Mucosa of rectum (tissue), 2 donors: ENCODE results near the gene SACS.

Source experiments
- H3K27ac ChIP-seq, 2 donors: one replicate each; pipeline ENCODE4 v1.7.0; 2013; ENCODE audit warnings: inconsistent platforms in 2 of 2, low read depth in 2 of 2, low read length in 2 of 2
- H3K27me3 ChIP-seq, 2 donors: one replicate each; pipeline ENCODE4 v1.7.0; 2013; ENCODE audit warnings: low read length in 2 of 2; ENCODE audit not compliant: control insufficient read depth in 2 of 2, insufficient read depth in 2 of 2
- H3K36me3 ChIP-seq, 2 donors: one replicate each; pipeline ENCODE4 v1.7.0; 2013; ENCODE audit warnings: low read length in 2 of 2; ENCODE audit not compliant: control insufficient read depth in 2 of 2, insufficient read depth in 2 of 2
- H3K4me1 ChIP-seq, 2 donors: one replicate each; pipeline ENCODE4 v1.7.0; 2013; ENCODE audit warnings: low read length in 2 of 2, mild to moderate bottlenecking in 1 of 2; ENCODE audit not compliant: control insufficient read depth in 2 of 2, insufficient read depth in 2 of 2
- H3K4me3 ChIP-seq, 2 donors: one replicate each; pipeline ENCODE4 v1.7.0; 2013; ENCODE audit warnings: low read length in 2 of 2
- H3K9ac ChIP-seq, 2 donors: one replicate each; pipeline ENCODE4 v1.7.0; 2013; ENCODE audit warnings: low read length in 2 of 2, low read depth in 1 of 2, mild to moderate bottlenecking in 1 of 2
- H3K9me3 ChIP-seq, 2 donors: one replicate each; pipeline ENCODE4 v1.7.0; 2013; ENCODE audit warnings: low read length in 2 of 2; ENCODE audit not compliant: control insufficient read depth in 2 of 2
- donor health status: healthy.
- donor health status: Normal muscosa, but diverticular disease.

SACS gene

GRCh38 chr13:23372264-23372906, 61.1 kb downstream of the SACS start:
- H3K4me1 ChIP-seq, result peaks cover 0 to 9% of the 10 kb centered on the region in 2 donors
- H3K9me3 ChIP-seq, result no peaks in the 10 kb centered on the region
- no peak overlapping the region for H3K27ac ChIP-seq
- H3K27me3 ChIP-seq, result no peaks in the 10 kb centered on the region
- H3K36me3 ChIP-seq, result no peaks in the 10 kb centered on the region
- no peak overlapping the region for H3K4me3 ChIP-seq
- no peak overlapping the region for H3K9ac ChIP-seq

DNA sequence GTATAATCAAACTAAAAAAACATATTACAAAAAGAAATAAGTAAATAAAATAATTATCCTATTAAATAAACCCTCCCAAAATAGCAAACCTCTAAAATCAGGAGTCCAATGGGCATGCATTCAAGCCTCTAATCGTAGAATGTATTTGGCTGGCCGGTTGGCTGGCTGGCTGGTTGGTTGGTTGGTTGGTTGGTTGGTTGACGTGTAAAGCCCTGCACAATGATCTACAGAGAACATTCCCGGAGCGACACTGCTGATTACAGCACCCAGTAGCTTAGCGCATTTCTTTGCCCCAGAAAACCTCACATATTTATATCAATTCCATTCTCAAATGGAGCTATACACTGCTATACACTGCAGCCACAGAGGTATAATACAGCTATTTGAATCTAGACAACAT, 65.6 kb downstream of the SACS start:
- H3K36me3 ChIP-seq, result peaks cover 6 to 14% of the 10 kb centered on the region in 2 donors
- H3K9ac ChIP-seq, result no peak overlapping the region
- no peak overlapping the region for H3K27ac ChIP-seq
- H3K4me1 ChIP-seq, result peaks cover 0 to 6% of the 10 kb centered on the region in 2 donors
- no peaks in the 10 kb centered on the region for H3K27me3 ChIP-seq
- H3K9me3 ChIP-seq, result no peaks in the 10 kb centered on the region
- H3K4me3 ChIP-seq, result no peak overlapping the region

DNA sequence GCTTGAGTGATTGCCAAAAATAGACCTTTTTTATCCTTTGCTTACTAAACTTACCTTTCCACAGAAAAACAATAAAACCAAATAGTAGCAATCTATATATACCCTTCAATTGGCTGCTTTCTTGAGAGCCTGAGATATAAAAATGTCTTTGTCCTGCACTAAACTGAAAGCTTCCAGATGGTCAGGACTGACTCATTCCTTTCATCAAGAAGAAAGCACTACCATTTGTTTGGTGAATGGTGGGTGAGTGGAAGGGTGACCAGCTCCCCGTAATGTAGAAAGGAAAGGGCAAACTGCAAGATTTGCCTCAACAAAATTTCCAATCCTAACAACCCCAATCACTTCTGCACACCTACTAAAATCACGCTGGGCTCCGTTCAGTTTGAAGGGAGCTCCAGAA, 67.8 kb downstream of the SACS start:
- H3K9ac ChIP-seq, result no peak overlapping the region
- peaks cover 6 to 16% of the 10 kb centered on the region in 2 donors for H3K36me3 ChIP-seq
- H3K4me3 ChIP-seq, result no peak overlapping the region

GRCh38 chr13:23359882-23360281, 73.6 kb downstream of the SACS start:
- no peaks in the 10 kb centered on the region for H3K27me3 ChIP-seq
- no peaks in the 10 kb centered on the region for H3K4me1 ChIP-seq
- H3K9me3 ChIP-seq, result no peaks in the 10 kb centered on the region
- H3K27ac ChIP-seq, result no peak overlapping the region
- peaks cover 2 to 12% of the 10 kb centered on the region in 2 donors for H3K36me3 ChIP-seq
- no peak overlapping the region for H3K4me3 ChIP-seq
- no peak overlapping the region for H3K9ac ChIP-seq

More for the DNA sequence above, 67.8 kb downstream of the SACS start:
- H3K27me3 ChIP-seq, result no peaks in the 10 kb centered on the region
- H3K4me1 ChIP-seq, result no peaks in the 10 kb centered on the region
- no peaks in the 10 kb centered on the region for H3K9me3 ChIP-seq
- H3K27ac ChIP-seq, result no peak overlapping the region

DNA sequence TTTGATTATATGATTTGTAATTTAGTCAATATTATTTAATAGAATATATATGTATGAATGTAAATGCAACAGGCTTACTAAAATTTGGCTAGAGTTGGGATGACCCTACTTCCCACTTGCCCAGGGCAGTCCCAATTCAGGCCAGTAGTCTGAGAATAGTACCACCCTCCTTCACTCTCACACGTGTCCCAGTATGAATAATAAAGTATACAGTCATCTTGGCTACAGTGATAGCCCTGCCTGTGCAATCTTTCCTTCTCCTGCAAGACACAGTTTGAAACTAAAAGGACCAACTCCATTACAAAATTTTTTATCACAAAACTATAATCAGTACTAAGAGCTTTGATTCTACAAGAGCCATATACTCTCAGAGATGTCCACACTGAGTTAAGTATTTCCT, 76.2 kb downstream of the SACS start:
- no peak overlapping the region for H3K9ac ChIP-seq
- no peak overlapping the region for H3K27ac ChIP-seq
- no peak overlapping the region for H3K4me3 ChIP-seq
- no peaks in the 10 kb centered on the region for H3K9me3 ChIP-seq
- no peaks in the 10 kb centered on the region for H3K27me3 ChIP-seq
- peaks cover 2 to 11% of the 10 kb centered on the region in 2 donors for H3K36me3 ChIP-seq
- H3K4me1 ChIP-seq, result no peaks in the 10 kb centered on the region

DNA sequence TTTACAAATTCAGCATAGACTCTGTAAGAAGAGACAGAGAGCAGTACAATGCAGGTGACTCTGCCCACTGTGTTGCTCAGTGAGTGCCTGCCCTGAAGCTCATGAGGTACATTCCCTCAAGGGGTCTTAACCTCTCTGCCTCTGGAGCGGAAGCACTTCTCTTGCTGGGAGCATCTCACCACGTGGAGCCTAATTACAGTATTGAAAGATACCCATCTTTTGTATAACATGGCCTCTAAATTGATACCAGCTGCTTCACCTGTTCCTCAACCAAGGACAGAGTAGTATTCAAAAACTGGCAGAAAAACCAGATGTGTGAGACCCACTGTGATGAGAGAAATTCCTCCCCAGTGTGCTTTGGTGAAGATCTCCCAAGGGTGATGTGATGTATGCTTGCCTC, 77.1 kb downstream of the SACS start:
- no peak overlapping the region for H3K9ac ChIP-seq
- H3K27me3 ChIP-seq, result no peaks in the 10 kb centered on the region
- H3K4me1 ChIP-seq, result no peaks in the 10 kb centered on the region
- peaks cover 2 to 11% of the 10 kb centered on the region in 2 donors for H3K36me3 ChIP-seq
- H3K9me3 ChIP-seq, result no peaks in the 10 kb centered on the region
- no peak overlapping the region for H3K4me3 ChIP-seq
- H3K27ac ChIP-seq, result no peak overlapping the region

DNA sequence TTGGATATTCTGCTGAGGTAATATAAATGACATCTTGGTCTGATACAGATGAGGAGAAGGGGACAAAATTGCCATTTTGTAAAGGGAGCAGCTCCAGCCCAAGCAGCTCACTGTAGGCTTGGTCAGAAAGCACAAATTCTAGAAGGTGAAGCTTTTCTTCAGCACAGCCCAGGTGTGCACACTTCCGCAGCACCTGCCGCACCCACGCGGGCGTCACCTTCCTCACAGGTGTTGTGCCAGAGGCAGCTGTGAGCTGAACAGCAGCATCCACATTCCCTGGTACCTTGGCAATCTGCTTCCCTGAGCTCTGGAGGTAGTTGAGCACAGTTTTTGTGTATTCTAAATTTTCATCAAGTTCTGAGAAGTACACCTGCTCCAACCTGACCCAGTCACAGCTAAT, 79.0 kb downstream of the SACS start:
- peaks cover 2 to 9% of the 10 kb centered on the region in 2 donors for H3K36me3 ChIP-seq
- H3K27me3 ChIP-seq, result no peaks in the 10 kb centered on the region
- H3K9ac ChIP-seq, result no peak overlapping the region
- no peaks in the 10 kb centered on the region for H3K4me1 ChIP-seq
- no peak overlapping the region for H3K27ac ChIP-seq
- no peaks in the 10 kb centered on the region for H3K9me3 ChIP-seq
- H3K4me3 ChIP-seq, result no peak overlapping the region

DNA sequence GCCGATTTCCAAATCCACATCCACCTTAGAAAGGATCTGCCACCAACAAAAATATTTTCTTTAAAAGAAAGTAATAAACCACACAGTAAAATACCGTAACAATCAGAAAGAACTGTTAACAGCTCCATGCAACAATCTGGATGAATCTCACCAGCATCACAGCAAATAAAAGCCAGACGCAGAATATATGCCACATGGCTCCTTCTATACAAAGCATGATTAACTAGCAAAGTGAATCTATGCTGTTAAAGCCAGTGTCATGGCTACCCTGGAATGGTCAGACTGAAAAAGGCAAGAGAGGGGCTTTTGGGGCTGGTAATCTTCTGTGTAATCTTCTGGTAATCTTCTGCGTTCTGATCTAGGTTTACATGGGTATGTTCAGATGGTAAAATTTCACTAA, 81.3 kb downstream of the SACS start:
- Histone ChIP-seq H3K9ac (no peak overlapping the region), H3K9me3 (no peaks in the 10 kb centered on the region), H3K27me3 (no peaks in the 10 kb centered on the region), H3K36me3 (peaks cover 2 to 12% of the 10 kb centered on the region in 2 donors), H3K4me3 (no peak overlapping the region), H3K4me1 (no peaks in the 10 kb centered on the region), H3K27ac (no peak overlapping the region)

DNA sequence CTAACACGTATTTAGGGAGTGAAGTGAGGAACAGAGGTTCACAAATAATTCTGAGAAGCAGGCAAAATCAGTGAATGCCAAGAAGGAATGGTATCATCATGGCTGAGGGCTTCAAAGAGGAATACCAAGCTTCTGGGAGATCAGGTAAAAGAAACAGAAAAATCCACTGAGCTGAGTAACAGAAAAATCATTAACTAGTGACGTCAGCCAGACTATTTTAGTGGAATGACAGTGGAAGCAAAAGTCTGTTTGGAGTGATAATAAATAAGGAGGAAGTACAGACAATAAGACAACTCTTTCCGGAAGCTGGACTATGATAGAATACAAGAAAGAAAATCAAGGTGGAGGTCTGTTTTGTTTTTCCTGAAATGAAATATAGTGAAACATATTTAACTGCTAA, 83.5 kb downstream of the SACS start:
- H3K27ac ChIP-seq, result no peak overlapping the region
- H3K9ac ChIP-seq, result no peak overlapping the region
- H3K27me3 ChIP-seq, result no peaks in the 10 kb centered on the region
- no peaks in the 10 kb centered on the region for H3K9me3 ChIP-seq
- no peak overlapping the region for H3K4me3 ChIP-seq
- no peaks in the 10 kb centered on the region for H3K4me1 ChIP-seq
- peaks cover 2 to 8% of the 10 kb centered on the region in 2 donors for H3K36me3 ChIP-seq

- no peaks in the 10 kb centered on the region for H3K9me3 ChIP-seq
- H3K4me1 ChIP-seq, result no peaks in the 10 kb centered on the region
- H3K27ac ChIP-seq, result no peak overlapping the region
- H3K9ac ChIP-seq, result no peak overlapping the region
- H3K36me3 ChIP-seq, result peaks cover 0 to 3% of the 10 kb centered on the region in 2 donors
- no peaks in the 10 kb centered on the region for H3K27me3 ChIP-seq
- H3K4me3 ChIP-seq, result no peak overlapping the region
Measured at GRCh38 chr13:23349161-23349897, 84.2 kb downstream of the SACS start.
